CD1c-positive myeloid dendritic cell (primary cell): ENCODE results near the gene MAP1LC3B.
"Not testable (repeated sequence)": the region's sequence is repeated elsewhere in the genome, so short reads cannot be mapped to it uniquely, and the experiment has no call there.

Source experiments
- DNase-seq: peaks from one replicate; pipeline ENCODE4 v3.0.0-alpha.2; 2016; ENCODE audit errors: extremely low spot score

MAP1LC3B gene

DNA sequence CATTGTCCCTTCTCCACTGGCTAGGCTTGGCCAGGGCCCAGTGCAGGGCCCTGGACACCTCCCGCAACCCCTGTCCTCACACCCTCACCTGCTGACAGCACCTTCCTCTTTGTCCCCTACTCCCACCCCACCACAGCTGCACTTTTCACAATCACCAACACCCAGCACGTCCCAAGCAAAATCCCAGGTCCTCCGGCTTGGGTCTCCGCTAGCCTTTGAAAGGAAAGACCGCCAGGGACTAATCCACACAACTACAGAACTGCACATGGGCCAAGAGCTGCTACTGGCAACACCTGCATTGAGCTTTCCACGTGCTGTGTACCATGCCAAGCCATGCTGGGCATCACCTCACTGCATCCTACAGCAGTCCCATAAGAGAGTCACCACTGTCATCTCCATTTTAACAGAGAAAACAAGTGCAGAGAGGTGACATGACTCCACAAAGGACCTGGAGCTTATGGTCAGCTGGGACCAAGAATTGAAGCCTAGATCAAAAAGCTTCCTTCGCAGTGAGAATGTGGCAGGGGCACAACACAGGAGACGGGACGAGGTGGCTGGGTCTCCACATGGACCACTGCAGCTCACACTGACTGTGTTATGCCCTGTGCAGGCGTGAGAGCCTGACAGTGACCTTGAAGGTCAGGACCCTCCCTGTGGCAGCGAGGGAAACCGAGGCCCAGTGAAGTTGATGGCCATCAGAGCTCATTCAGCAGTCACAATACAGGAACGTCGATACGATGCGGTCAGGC, 31.1 kb upstream of the MAP1LC3B start:
- no peak for DNase-seq

DNA sequence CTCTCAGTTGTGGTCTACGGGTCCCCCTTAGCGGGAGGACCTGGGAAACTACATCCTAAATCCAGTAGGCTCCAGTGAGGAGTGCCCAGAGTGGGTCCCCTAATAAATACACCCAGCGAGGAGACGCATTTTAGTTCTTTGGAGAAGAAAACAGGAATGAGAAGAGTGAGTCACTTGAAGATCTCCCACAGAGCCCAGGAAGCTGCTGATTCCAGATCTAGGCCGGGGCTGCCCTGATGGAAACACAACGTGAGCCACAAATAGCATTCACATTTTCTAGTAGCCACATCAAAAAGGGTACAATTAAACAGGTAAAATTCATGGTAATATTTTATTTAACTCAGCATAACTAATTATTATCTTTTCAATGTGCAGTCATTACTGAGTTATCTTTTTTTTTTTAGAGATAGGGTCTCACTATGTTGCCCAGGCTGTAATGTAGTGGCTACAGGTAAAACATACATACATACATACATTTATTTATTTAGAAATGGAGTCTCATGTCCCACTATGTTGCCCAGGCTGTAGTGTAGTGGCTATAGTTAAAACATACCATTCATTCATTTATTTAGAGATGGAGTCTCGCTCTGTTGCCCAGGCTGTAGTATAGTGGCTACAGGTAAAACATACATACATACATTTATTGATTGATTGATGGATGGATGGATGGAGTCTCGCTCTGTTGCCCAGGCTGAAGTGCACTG, 30.1 kb upstream of the MAP1LC3B start:
- no peak for DNase-seq

DNA sequence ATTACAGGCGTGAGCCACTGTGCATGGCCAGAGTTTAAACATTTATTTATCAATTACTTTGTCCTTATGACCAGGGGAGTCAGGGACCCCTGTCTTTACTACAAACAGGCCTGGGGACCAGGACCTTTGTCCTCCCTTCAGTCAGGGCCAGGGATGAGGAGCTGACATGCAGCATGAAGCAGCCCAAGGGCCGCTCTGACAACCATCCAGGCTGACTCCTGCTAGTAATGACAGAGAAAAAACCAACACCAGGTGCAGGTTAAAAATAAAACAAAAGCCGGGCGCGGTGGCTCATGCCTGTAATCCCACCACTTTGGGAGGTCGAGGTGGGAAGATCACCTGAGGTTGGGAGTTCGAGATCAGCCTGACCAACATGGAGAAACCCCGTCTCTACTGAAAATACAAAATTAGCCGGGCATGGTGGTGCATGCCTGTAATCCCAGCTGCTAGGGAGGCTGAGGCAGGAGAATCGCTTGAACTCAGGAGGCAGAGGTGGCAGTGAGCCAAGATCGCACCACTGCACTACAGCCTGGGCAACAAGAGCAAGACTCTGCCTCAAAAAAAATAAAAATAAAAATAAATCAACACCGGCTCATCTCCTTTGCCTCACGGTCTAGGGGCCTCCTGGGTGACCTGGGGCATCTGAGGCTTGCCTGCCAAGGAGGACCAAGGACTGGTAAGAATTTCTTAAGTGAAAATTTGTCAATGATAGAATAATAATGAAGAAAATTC, 29.1 kb upstream of the MAP1LC3B start:
- not testable (repeated sequence) for DNase-seq

DNA sequence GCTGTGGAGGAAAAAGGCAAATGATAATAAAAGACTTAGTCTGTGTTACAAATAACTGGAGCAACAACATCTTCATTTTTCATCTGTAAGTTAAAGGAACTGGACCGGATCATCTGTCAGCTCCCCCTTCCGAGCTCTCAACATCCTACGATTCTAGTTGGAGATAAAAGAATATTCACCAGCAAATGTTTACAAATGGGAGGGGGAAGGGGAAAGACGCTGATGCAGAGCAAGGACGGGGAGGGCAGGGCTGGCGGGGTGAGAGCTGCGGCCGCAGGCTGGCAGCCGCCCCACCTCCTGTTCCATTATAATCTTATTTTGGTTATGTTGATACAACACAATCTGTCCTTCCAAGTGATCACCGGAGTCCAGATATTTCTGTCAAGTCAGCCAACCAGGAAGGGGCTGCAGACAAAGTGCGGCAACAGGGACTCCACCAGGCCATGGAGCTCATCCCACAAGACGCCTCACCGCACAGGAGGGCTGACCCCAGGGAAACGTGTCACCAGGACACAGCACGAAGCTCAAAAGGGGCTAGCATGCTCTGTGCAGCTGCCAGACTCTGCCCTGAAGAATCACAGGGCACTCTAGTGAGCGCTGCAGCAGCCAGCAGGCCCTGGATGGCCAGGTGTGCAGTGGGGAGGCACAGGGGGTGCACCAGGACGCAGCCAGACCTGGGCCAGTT, 28.2 kb upstream of the MAP1LC3B start:
- DNase-seq = no peak

DNA sequence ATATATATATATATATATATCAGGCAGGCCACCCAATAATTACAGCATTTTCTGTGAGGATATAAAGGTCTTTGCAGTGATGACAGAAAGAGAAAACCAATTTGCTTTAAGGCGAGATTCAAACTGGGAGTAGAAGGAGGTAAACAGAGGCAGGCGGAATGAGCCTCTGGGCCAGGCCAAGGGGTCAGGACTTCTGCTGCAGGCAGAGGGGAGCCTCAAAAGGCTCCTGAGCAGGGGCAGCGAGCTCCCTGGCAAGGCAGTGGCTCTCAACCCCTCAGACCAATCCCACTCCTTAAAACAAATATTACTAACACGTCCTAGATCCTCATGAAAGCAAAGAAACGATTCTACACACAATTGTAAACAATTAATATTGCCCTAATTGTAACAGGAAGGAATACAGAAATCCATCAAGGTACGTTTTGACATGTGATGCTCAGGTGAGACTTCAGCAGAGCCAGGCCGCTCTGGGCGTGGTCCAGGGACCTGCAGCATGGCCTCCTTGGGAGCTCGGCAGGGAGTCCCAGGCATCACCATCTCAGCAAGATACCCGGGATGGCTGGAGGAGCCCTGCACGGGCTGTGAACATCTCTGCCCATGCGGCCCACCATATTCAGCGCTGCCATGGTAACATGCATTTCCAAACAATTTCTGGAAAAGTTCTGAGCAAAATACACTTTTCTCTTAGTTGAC, 27.0 kb upstream of the MAP1LC3B start:
- DNase-seq = no peak

DNA sequence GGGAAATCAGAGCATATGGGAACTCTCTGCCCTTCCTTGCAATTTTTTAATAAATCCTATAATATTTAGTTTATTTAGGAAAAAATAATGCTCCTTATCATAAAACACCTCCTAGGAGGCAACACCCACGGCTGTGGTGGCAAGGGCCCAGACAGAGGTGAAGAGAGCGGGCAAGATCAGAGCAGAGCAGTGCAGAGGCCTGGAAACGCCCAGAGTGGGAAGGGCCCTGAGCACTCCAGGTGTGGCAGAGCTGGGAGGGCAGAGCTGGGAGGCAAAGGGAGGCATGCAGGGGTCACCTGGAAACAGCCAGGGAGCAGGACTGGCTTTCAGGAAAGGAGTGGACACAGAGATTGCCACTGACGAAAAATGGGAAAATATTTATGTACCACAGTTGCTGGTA, 25.8 kb upstream of the MAP1LC3B start:
- DNase-seq = no peak

DNA sequence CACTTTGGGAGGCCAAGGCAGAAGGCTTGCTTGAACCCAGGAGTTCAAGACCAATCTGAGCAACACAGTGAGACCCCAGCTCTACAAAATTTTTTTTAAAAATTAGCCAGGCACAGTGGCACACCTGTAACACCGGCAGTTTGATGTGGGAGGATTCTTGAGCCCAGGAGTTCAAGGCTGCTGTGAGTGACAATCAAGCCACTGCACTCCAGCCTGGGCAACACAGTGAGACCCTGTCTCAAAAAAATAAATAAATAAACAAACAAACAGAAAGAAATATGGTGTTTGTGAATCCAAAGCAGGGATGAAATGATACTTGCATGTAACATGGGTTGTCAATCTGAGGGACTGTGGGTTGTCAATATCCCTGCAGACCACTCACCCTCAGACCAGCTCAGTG, 25.2 kb upstream of the MAP1LC3B start:
- DNase-seq = no peak

DNA sequence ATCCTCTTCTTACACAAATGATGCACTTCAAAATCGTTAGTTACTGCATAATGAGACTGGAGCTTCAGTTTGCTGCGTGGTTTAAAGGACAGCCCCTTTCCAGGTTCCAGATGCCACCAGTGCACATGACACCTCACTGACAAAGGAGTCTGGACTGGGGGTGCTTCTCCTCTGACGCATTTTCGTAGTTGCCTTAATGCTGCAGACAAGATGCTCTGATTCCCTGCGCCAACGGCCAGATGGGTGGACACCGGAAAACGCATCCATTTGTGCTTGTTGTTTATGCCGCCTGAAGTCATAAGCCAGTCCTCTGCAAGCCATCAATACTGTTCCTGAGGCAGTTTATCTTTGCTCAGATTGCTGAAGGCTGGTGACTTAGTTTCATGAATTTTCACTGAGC, 24.6 kb upstream of the MAP1LC3B start:
- DNase-seq = no peak

DNA sequence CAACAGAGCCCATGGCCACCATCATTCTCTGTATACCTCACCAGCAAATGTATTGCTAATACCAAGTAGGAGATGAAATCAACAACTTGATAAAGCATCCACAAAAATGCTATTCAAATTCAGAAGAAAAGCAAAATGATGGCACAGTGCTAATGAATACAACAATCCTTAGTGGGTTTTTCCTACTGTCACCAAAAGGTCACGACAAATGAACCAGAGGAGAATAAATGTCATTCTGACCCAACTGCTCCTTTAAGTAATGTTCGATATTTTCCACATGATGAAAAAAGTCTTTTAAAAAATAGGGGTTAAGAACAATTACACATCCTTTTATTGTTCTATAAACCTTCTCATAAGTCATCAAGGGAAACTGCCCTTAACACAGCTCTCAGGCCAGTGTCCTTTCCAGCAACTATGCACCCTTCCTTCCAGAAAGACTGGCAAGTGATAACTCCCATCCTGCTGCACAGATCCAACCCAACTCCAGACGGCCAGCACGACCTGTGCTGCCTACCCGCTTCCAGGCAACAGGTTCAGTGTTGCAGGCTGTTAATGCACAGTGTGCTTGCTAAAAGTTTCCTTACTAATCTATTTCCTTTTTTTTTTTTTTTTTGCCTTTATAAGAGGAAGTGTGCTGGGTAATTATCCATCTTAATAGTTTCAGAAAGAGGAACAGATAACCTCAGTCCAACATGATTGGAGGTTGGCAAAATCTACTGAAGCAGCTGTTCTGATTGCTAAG, 23.9 kb upstream of the MAP1LC3B start:
- DNase-seq = peak; percentile 74

DNA sequence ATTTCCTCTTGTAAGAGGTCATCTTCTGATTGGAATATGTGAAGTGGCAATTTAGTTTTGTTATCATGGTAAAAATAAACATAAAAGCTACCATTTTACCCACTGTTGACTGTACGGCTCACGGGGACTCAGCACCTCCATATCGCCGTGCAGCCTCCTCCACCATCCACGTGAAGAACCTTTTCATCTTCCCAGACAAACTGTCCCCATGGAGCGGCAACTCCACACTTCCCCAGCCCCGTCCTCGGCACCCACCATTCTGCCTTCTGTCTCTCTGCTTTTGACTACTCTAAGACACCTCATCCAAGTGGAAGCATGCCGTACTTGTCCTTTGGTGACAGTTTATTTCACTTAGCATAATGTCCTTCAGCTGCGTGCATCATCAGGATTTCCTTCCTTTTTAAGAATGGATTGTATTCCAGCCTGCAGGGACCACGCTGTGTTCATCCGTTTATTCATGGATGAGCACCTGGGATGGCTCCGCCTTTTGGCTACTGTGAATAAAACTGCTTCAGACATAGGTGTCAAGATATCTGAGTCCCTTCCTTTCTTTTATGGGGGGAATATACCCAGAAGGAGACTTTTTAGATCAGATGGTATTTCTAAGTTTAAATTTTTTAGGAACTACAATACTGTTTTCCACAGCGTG, 22.9 kb upstream of the MAP1LC3B start:
- no peak for DNase-seq

DNA sequence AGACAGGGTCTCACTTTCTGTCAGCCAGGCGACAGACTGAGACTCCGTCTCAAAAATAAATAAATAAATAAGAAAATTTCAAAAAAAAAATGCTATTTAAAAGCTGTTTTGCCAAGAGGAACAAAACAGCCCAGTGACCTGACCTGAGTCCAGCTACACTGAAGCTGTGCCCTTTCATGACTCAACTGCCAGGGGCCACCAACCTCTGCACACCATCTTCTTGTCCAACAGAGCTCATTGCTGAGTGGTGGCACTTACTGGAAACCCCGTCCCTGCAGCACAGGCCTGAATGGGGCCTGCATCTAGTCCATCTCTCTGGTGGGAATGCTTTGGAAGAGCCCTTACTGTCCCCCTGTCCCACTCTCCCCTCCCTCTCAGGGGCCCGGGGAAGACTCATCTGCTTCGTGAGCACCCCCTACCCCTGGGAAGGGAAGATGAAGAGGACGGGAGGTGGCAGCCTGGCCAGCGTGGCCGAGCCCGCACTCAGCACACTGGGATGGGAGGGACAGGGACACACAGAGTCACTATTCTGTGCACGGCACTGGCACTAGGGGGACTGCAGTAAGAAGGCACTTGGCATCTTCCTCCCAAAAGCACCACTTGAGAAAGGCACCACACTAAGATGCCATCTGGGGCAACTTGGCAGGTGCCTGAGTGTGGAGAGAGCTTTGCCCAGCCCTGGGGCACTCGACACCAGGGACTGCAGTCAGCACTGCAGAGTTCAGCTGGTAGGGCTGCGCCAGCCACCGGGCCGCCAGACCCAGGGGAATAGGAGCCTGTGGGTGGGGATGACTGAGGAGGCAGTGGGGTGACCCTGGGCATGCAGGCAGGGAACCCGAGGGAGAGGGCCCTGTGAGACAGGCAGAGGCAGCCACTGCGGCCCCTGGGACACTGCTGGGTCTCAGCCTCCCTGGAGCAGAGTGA, 22.1 kb upstream of the MAP1LC3B start:
- DNase-seq = no peak

DNA sequence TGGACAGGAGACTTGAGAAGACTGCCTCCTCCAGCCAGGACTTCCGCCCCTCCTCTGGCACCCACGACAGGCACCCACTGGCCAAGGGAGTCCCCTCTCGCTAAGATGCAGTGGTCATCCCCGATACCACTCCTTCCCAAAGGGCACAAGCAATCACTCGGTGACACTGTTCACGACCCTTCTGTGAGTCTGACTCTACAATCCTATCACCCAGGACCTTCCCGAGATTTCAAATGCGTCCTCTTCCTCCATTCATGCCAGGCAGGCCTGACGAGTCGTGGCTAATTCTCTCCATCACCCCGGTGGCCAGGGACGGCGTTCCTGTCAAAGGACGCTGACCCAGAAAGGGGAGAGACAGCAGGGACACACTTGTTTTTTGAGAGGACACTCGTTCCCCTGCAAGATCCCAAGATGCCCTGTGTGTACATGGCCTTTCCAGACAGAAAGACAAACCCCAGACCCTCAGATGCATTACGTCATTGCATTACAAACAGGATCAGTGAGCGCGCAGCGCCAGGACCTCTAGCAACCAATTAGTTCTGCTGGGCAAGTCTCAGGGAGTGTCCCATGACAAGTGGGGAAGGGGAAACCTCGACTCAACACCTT, 20.8 kb upstream of the MAP1LC3B start:
- DNase-seq = no peak

DNA sequence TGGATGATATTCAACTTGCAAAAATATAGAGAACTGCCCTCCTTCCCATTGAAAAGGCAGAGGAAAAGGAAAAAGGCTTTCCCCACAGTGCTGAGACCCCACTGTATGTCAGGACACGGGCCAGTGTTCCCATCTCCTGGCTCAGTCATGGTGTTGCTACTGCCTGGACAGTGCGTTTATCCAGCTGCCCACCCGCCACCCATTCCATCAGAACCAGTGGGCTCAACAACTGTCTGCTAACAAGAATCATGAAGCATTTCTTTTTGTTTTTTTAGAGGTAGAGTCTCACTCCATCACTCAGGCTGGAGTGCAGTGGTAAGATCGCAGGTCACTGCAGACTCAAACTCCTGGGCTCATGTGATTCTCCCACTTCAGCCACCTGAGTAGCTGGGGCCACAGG, 19.8 kb upstream of the MAP1LC3B start:
- DNase-seq = no peak

DNA sequence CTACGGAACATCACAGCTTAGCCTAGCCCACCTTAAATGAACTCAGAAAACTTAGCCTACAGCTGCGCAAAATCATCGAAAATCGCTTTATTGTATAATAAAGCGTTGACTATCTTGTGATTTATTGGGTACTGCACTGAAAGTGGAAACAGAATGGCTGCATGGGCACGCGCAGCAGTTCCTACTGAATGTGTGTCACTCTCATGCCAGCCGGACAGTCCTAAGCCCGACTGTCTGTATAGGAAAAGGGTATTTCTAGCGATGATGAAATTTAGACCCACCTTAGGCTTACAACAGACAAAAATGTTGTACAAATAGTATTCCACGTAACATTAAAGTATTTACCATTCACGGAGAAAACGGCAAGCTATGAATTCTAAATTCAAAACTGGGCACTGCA, 17.8 kb upstream of the MAP1LC3B start:
- DNase-seq = no peak

DNA sequence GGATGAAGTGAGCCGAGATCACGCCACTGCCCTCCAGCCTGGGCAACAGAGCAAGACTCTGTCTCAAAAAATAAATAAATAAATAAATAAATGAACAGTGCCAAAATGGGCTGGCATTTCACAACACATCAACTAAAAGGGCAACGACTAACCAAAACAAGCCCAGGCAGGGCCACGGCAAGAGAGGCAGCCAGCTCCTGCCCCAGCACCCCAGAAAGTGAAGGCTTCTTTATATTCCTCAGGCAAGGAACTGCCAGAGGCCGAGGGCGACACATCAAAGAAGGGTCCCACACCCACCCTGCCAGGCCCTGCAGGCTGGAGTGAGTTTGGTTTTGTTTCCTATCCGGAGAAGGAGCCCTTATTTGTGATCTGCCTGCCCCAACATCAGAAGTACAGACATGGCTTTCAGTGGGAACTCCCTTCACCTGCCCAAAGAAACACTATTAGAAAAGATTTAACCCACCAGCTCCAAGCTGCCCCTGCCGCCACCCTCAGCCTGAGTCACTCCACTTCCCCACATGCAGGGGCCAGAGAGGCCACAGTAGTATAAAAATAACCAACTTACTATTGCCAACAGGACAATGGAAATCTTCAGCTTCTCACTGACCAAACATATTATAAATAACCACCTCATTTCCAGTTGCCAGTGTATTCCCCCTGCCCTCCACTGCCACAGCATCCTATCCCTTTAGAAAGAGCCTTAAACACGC, 16.6 kb upstream of the MAP1LC3B start:
- no peak for DNase-seq

DNA sequence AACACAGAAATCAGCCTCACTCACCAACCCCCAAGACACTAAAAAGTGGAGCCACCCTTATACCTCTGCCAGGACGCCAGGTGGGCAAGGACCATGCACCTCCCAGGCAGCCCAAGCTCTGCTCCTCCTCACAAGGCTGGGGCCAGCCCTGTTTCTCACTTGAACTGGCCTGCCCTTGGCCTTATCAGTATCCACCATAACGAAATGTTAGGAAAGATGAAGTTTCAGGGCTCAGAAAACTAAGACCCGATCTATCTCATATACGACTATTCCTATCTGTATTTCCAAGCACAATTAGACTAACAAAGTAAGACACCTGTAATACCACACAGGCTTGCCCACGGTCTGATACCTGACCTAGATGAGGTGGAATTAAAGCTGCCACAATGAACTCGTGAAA, 15.5 kb upstream of the MAP1LC3B start:
- DNase-seq = no peak

DNA sequence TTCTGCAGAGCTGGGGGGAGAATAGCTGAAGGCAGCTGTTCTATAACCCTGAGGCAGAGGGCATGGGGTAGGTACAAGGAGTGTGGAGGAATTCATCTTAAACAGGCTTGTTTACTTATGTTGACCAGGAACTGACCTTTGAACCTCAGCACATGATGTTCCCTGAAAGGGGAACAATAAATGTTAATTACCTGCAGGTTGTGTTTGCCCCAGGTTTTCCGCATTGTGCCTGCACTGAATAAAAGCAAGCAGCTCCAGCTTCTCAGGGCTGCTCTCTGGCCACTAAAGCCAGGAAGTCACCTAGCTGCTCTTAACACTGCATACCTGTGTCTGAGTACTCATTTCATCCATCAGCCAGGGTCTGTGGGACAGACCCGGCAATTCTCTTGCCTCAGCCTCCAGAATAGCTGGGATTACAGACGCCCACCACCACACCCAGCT, 12.8 kb upstream of the MAP1LC3B start:
- DNase-seq = not testable (repeated sequence)

DNA sequence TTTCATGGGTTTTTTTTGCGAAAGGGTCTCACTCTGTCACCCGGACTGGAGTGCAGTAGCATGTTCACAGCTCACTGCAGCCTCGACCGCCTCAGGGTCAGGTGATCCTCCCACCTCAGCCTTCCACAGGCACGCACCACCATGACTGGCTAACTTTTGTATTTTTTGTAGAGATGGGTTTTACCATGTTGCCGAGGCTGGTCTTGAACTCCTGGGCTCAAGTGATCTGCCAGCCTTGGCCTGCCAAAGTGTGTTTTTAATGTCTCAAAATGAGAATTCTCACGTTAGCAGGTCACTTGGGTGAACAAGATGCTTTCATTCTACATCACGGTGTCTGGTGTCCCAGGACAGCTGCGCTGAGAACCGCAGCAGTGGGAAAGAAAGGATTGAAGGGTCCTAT, 11.7 kb upstream of the MAP1LC3B start:
- DNase-seq = no peak
